Measurements from ENCODE around the gene PADI1. TPM values are rescaled to one million over a fixed set of nuclear protein-coding genes. Genes with fewer than 3 reads are reported as not detected.

PADI1 gene
- total RNA-seq, 4 donors from 2014 or later: 2.1 TPM; not detected in 3

- no peaks in the 10 kb centered on the region for H3K4me1 ChIP-seq
- H3K27ac ChIP-seq (replicated peaks in 1 of 4): no peak overlapping the region
- 76% methylated on average over 4 of the region's 4 CpGs for WGBS
- intact Hi-C loops (cut with DNase I): no loop called here
- TF ChIP-seq POLR2A (IDR thresholded peaks at IDR 0.05; ENCODE audit: low read depth) (no peak), CTCF (IDR thresholded peaks at IDR 0.05) (no peak), POLR2AphosphoS5 (IDR thresholded peaks at IDR 0.05) (no peak), EP300 (IDR thresholded peaks at IDR 0.05) (no peak)
- H3K27me3 ChIP-seq: peaks cover 0 to 72% (median 0%) of the 10 kb centered on the region in 4 donors
- H3K36me3 ChIP-seq: no peaks in the 10 kb centered on the region
- no peak overlapping the region for H3K4me3 ChIP-seq
- H3K9me3 ChIP-seq: no peaks in the 10 kb centered on the region
- no peak for DNase-seq (ENCODE audit: extremely low spot score)
Measured at GRCh38 chr1:17224434-17224833, 19.5 kb downstream of the PADI1 start.

GRCh38 chr1:17225140-17225539, 20.2 kb downstream of the PADI1 start:
- H3K27ac ChIP-seq (replicated peaks in 1 of 4): no peak overlapping the region
- peaks cover 0 to 72% (median 0%) of the 10 kb centered on the region in 4 donors for H3K27me3 ChIP-seq
- no peaks in the 10 kb centered on the region for H3K4me1 ChIP-seq
- TF ChIP-seq POLR2AphosphoS5 (IDR thresholded peaks at IDR 0.05) (no peak), CTCF (IDR thresholded peaks at IDR 0.05) (no peak), EP300 (IDR thresholded peaks at IDR 0.05) (no peak), POLR2A (IDR thresholded peaks at IDR 0.05; ENCODE audit: low read depth) (no peak)
- H3K36me3 ChIP-seq: no peaks in the 10 kb centered on the region
- WGBS: 84% methylated on average over 4 of the region's 6 CpGs
- no peak for DNase-seq (ENCODE audit: extremely low spot score)
- H3K4me3 ChIP-seq: no peak overlapping the region
- intact Hi-C loops (cut with DNase I): no loop called here
- H3K9me3 ChIP-seq: no peaks in the 10 kb centered on the region

GRCh38 chr1:17227358-17227915, 22.5 kb downstream of the PADI1 start:
- intact Hi-C loops (cut with DNase I): no loop called here
- DNase-seq (ENCODE audit: extremely low spot score): no peak
- 70% methylated on average over 7 of the region's 7 CpGs for WGBS

GRCh38 chr1:17228619-17229018, 23.7 kb downstream of the PADI1 start:
- TF ChIP-seq EP300 (IDR thresholded peaks at IDR 0.05) (no peak), POLR2AphosphoS5 (IDR thresholded peaks at IDR 0.05) (no peak), POLR2A (IDR thresholded peaks at IDR 0.05; ENCODE audit: low read depth) (no peak), CTCF (IDR thresholded peaks at IDR 0.05) (no peak)
- no peak for DNase-seq (ENCODE audit: extremely low spot score)

More at GRCh38 chr1:17227358-17227915, 22.5 kb downstream of the PADI1 start:
- Histone ChIP-seq H3K4me3 (no peak overlapping the region), H3K4me1 (no peaks in the 10 kb centered on the region), H3K36me3 (no peaks in the 10 kb centered on the region), H3K27me3 (peaks cover 0 to 57% (median 0%) of the 10 kb centered on the region in 4 donors), H3K27ac (replicated peaks in 1 of 4) (no peak overlapping the region), H3K9me3 (no peaks in the 10 kb centered on the region)
- TF ChIP-seq EP300 (IDR thresholded peaks at IDR 0.05) (no peak), POLR2A (IDR thresholded peaks at IDR 0.05; ENCODE audit: low read depth) (no peak), POLR2AphosphoS5 (IDR thresholded peaks at IDR 0.05) (no peak), CTCF (IDR thresholded peaks at IDR 0.05) (no peak)

GRCh38 chr1:17229379-17229778, 24.5 kb downstream of the PADI1 start:
- H3K9me3 ChIP-seq: no peaks in the 10 kb centered on the region
- H3K36me3 ChIP-seq: no peaks in the 10 kb centered on the region
- H3K27ac ChIP-seq (replicated peaks in 1 of 4): no peak overlapping the region
- H3K4me3 ChIP-seq: no peak overlapping the region
- DNase-seq (ENCODE audit: extremely low spot score): no peak
- TF ChIP-seq CTCF (IDR thresholded peaks at IDR 0.05): no peak
- no peak for TF ChIP-seq POLR2AphosphoS5 (IDR thresholded peaks at IDR 0.05)
- TF ChIP-seq POLR2A (IDR thresholded peaks at IDR 0.05; ENCODE audit: low read depth): no peak
- TF ChIP-seq EP300 (IDR thresholded peaks at IDR 0.05): no peak
- peaks cover 0 to 53% (median 0%) of the 10 kb centered on the region in 4 donors for H3K27me3 ChIP-seq
- WGBS: 90% methylated on average over 2 of the region's 6 CpGs
- intact Hi-C loops (cut with DNase I): no loop called here
- H3K4me1 ChIP-seq: peaks cover 0 to 6% (median 0%) of the 10 kb centered on the region in 4 donors

More at GRCh38 chr1:17228619-17229018, 23.7 kb downstream of the PADI1 start:
- peaks cover 0 to 3% (median 0%) of the 10 kb centered on the region in 4 donors for H3K4me1 ChIP-seq
- peaks cover 0 to 57% (median 0%) of the 10 kb centered on the region in 4 donors for H3K27me3 ChIP-seq
- no peaks in the 10 kb centered on the region for H3K9me3 ChIP-seq
- 77% methylated on average over 5 of the region's 8 CpGs for WGBS
- H3K36me3 ChIP-seq: no peaks in the 10 kb centered on the region
- intact Hi-C loops (cut with DNase I): no loop called here
- H3K4me3 ChIP-seq: no peak overlapping the region
- H3K27ac ChIP-seq (replicated peaks in 1 of 4): no peak overlapping the region
